ENCODE data around the gene WASHC1.
"Not testable (repeated sequence)": the region's sequence is repeated elsewhere in the genome, so short reads cannot be mapped to it uniquely, and the experiment has no call there.

DNA sequence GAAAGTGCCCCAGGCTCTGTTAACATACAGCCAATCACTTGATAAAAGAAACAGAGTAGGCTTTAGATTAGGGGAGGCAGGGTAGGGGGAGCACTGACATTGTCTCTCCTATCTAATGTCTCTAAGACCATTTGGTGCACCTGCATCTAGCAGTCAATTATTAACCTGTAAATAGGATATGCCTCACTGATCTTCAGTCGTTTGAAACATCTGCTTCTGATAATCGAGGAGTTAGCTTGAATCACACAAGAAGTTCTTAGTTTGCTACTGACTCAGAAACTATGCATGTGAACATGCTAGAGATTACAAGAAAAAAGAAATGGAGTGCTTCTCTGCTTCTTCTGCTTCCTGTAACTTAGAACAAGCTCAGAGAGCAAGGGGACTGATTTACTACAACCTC lies 23.4 kb upstream of the WASHC1 start:
- not testable (repeated sequence) for TF ChIP-seq CTCF (conservative IDR thresholded peaks at IDR 0.05; ENCODE audit: low read length); EZH2phosphoT487 (IDR thresholded peaks at IDR 0.05; ENCODE audit: borderline replicate concordance, low read depth, low read length)
